Lower lobe of right lung (tissue), 2 donors: ENCODE data around the gene OPRM1. TPM values are rescaled to one million over a fixed set of nuclear protein-coding genes. Genes with fewer than 3 reads are reported as not detected.

Source experiments
- ATAC-seq, 2 donors: fragments of 200-7000 bp; cut with Tn5 transposase; one replicate each; pipeline ENCODE4 v1.9.1; 2020 to 2022; ENCODE audit warnings: mild to moderate bottlenecking in 2 of 2, moderate library complexity in 2 of 2
- DNase-seq: peaks from one replicate; pipeline ENCODE4 v3.0.0-alpha.2; 2020
- H3K27ac ChIP-seq: fragments of 200-600 bp; one replicate; pipeline ENCODE4 v1.8.0; 2022
- H3K27me3 ChIP-seq: fragments of 200-600 bp; one replicate; pipeline ENCODE4 v1.8.0; 2022; ENCODE audit warnings: low read depth
- H3K36me3 ChIP-seq: fragments of 200-600 bp; one replicate; pipeline ENCODE4 v1.8.0; 2022; ENCODE audit warnings: mild to moderate bottlenecking
- H3K4me1 ChIP-seq: fragments of 200-600 bp; one replicate; pipeline ENCODE4 v1.8.0; 2022
- H3K4me3 ChIP-seq: fragments of 200-600 bp; one replicate; pipeline ENCODE4 v1.8.0; 2022; ENCODE audit warnings: mild to moderate bottlenecking
- H3K9me3 ChIP-seq: fragments of 200-600 bp; one replicate; pipeline ENCODE4 v1.8.0; 2022
- CTCF ChIP-seq: fragments of 200-600 bp; IDR thresholded peaks from one replicate; pipeline ENCODE4 v1.8.0; 2022; ENCODE audit warnings: antibody characterized with exemption, mild to moderate bottlenecking
- intact Hi-C: fragments of 100-400 bp; cut with DNase I; formaldehyde crosslinking; loops from one replicate; pipeline ENCODE4 v1.11.0; 2022
- total RNA-seq: library from RNA; stranded (reverse); fragmentation: NEBNext Ultra II Directional; extraction: Animal tissue kit (Norgen Biotek cat#: 25700); gene quantifications from one replicate; pipeline ENCODE4 v1.2.1, GENCODE V29; 2021
- donor health status: DM: no; HTN: yes; CAD: no; lungs with severe emphysema.

OPRM1 gene
- total RNA-seq, 1 donor from 2014 or later: not detected

- no peaks in the 10 kb centered on the region for H3K27me3 ChIP-seq
- DNase-seq: no peak
- no peak for TF ChIP-seq CTCF
- H3K4me3 ChIP-seq: no peak overlapping the region
- peaks cover 6% of the 10 kb centered on the region for H3K4me1 ChIP-seq
- no peaks in the 10 kb centered on the region for H3K9me3 ChIP-seq
- no peak for ATAC-seq
- intact Hi-C loops: no loop called here
- H3K27ac ChIP-seq: no peak overlapping the region
- no peaks in the 10 kb centered on the region for H3K36me3 ChIP-seq
Measured at GRCh38 chr6:154280521-154280920, 241.5 kb downstream of the OPRM1 start.

- no peak overlapping the region for H3K4me3 ChIP-seq
- ATAC-seq: no peak
- intact Hi-C loops: no loop called here
Measured at GRCh38 chr6:154284313-154284853, 245.3 kb downstream of the OPRM1 start.

GRCh38 chr6:154285826-154286225 is 246.8 kb downstream of the OPRM1 start:
- Histone ChIP-seq H3K27me3 (no peaks in the 10 kb centered on the region), H3K4me1 (no peaks in the 10 kb centered on the region), H3K27ac (no peak overlapping the region), H3K9me3 (no peaks in the 10 kb centered on the region), H3K4me3 (no peak overlapping the region), H3K36me3 (no peaks in the 10 kb centered on the region)
- DNase-seq (no peak), ATAC-seq (no peak)
- intact Hi-C loops: no loop called here
- no peak for TF ChIP-seq CTCF

More at GRCh38 chr6:154284313-154284853, 245.3 kb downstream of the OPRM1 start:
- TF ChIP-seq CTCF: no peak
- DNase-seq: no peak
- no peaks in the 10 kb centered on the region for H3K4me1 ChIP-seq
- H3K27ac ChIP-seq: no peak overlapping the region
- no peaks in the 10 kb centered on the region for H3K9me3 ChIP-seq
- no peaks in the 10 kb centered on the region for H3K36me3 ChIP-seq
- H3K27me3 ChIP-seq: no peaks in the 10 kb centered on the region

- no peak overlapping the region for H3K4me3 ChIP-seq
- intact Hi-C loops: no loop called here
- TF ChIP-seq CTCF: no peak
- H3K36me3 ChIP-seq: no peaks in the 10 kb centered on the region
- no peak overlapping the region for H3K27ac ChIP-seq
- H3K9me3 ChIP-seq: no peaks in the 10 kb centered on the region
- peaks cover 4% of the 10 kb centered on the region for H3K4me1 ChIP-seq
- DNase-seq (no peak), ATAC-seq (no peak)
- H3K27me3 ChIP-seq: no peaks in the 10 kb centered on the region
Measured at GRCh38 chr6:154289818-154290508, 250.9 kb downstream of the OPRM1 start.

- Histone ChIP-seq H3K4me3 (no peak overlapping the region), H3K27ac (no peak overlapping the region), H3K9me3 (no peaks in the 10 kb centered on the region), H3K4me1 (peaks cover 4% of the 10 kb centered on the region), H3K36me3 (no peaks in the 10 kb centered on the region), H3K27me3 (no peaks in the 10 kb centered on the region)
- ATAC-seq (no peak), DNase-seq (no peak)
- intact Hi-C loops: no loop called here
- TF ChIP-seq CTCF: no peak
Measured at GRCh38 chr6:154292066-154292465, 253.0 kb downstream of the OPRM1 start.
